ENCODE results near the gene NPBWR2. TPM values are rescaled to one million over a fixed set of nuclear protein-coding genes. Genes with fewer than 3 reads are reported as not detected.

NPBWR2 gene
- total RNA-seq, 1 donor from 2014 or later = not detected

DNA sequence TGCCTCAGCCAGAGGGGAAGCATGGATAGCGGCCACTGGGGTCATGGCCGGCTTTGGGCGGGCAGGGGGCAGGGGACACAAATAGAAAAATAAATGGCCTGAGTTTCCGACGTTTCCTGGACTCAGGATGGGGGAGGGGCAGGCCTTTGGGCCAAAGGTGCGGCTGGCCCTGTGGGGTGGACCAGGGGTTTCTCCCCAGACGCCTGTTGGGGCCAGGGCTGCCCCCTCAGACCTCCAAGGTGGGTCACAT lies 50.8 kb downstream of the NPBWR2 start:
- H3K4me3 Mint-ChIP-seq = no peak overlapping the region
- H3K27ac Mint-ChIP-seq = no peak overlapping the region

DNA sequence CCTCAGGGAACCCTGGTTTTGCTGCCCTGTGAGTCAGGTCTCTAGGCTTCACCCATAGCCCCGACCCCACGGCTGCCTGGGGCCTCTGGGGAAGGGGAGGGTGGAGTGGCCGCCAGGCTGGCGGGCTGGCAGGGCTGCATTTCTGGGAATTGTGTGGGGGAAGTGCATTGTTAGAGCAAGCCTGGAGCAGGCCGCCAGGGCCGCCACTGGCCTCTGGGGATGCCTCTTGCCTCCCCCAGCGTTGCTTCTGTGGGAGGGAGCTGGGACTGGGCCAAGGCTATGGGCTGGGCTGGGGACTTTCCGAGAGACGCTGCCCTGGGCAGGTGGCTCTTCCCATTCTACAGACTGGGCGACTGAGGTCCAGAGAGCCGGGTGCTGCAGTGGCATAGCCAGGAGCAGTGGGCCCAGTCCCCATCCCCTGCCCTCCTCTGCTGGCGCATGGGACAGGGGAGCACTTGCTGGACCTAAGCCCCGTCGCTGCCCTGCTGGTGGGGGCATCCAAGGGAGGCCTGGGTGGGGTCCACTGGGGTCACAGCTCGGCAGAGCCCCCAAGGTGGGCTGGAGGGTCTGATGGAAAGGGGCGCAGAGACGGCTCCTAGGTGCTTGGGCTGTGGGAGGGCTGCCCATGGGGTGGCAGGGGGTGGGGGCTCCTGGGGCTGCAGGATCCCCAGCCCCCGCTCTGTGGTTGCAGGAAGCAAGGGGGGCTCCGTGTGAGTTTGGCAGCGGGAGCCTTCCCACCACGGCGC lies 51.3 kb downstream of the NPBWR2 start:
- Histone ChIP-seq H3K4me1 (peaks cover 4% of the 10 kb centered on the region), H4K20me1 (ENCODE audit: low read depth) (no peaks in the 10 kb centered on the region), H2AFZ (replicated peaks) (no peak overlapping the region), H3K36me3 (no peaks in the 10 kb centered on the region), H3K9me3 (ENCODE audit: low read depth) (no peaks in the 10 kb centered on the region), H3K27ac (no peak overlapping the region), H3K27me3 (peaks cover 22% of the 10 kb centered on the region), H3K79me2 (ENCODE audit: low read depth) (no peaks in the 10 kb centered on the region), H3K9ac (no peak overlapping the region), H3K4me2 (no peak overlapping the region), H3F3A (ENCODE audit: low read depth) (peaks cover 5% of the 10 kb centered on the region), H3K4me3 (no peak overlapping the region)
- DNase-seq (ENCODE audit: low spot score) = peak; percentile 26
- Mint-ChIP-seq H3K4me3 (no peak overlapping the region), H3K27ac (no peak overlapping the region), H3K27me3 (ENCODE audit: insufficient read depth, low read depth) (peaks cover 24% of the 10 kb centered on the region), H3K4me1 (peaks cover 21% of the 10 kb centered on the region), H3K9me3 (peaks cover 2% of the 10 kb centered on the region), H3K36me3 (no peaks in the 10 kb centered on the region)
- TF ChIP-seq, protein P1, sequence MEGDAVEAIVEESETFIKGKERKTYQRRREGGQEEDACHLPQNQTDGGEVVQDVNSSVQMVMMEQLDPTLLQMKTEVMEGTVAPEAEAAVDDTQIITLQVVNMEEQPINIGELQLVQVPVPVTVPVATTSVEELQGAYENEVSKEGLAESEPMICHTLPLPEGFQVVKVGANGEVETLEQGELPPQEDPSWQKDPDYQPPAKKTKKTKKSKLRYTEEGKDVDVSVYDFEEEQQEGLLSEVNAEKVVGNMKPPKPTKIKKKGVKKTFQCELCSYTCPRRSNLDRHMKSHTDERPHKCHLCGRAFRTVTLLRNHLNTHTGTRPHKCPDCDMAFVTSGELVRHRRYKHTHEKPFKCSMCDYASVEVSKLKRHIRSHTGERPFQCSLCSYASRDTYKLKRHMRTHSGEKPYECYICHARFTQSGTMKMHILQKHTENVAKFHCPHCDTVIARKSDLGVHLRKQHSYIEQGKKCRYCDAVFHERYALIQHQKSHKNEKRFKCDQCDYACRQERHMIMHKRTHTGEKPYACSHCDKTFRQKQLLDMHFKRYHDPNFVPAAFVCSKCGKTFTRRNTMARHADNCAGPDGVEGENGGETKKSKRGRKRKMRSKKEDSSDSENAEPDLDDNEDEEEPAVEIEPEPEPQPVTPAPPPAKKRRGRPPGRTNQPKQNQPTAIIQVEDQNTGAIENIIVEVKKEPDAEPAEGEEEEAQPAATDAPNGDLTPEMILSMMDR (IDR thresholded peaks at IDR 0.05) = no peak
- no peak for TF ChIP-seq EZH2 (IDR thresholded peaks at IDR 0.05)
- TF ChIP-seq EZH2phosphoT487 (IDR thresholded peaks at IDR 0.05) = no peak

More for the DNA sequence above, 50.8 kb downstream of the NPBWR2 start:
- H3K4me1 ChIP-seq = peaks cover 4% of the 10 kb centered on the region
- no peaks in the 10 kb centered on the region for H3K9me3 ChIP-seq (ENCODE audit: low read depth)
- peaks cover 2% of the 10 kb centered on the region for H3K9me3 Mint-ChIP-seq
- no peaks in the 10 kb centered on the region for H3K36me3 ChIP-seq
- peaks cover 21% of the 10 kb centered on the region for H3K27me3 Mint-ChIP-seq (ENCODE audit: insufficient read depth, low read depth)
- no peaks in the 10 kb centered on the region for H3K79me2 ChIP-seq (ENCODE audit: low read depth)
- H3K4me1 Mint-ChIP-seq = peaks cover 21% of the 10 kb centered on the region
- H3K36me3 Mint-ChIP-seq = no peaks in the 10 kb centered on the region
- no peak for DNase-seq (ENCODE audit: low spot score)
- no peak overlapping the region for H3K9ac ChIP-seq
- H3K27ac ChIP-seq = no peak overlapping the region
- peaks cover 5% of the 10 kb centered on the region for H3F3A ChIP-seq (ENCODE audit: low read depth)
- TF ChIP-seq, protein P1 (IDR thresholded peaks at IDR 0.05) = no peak
- no peak for TF ChIP-seq EZH2phosphoT487 (IDR thresholded peaks at IDR 0.05)
- no peak for TF ChIP-seq EZH2 (IDR thresholded peaks at IDR 0.05)
- H3K27me3 ChIP-seq = peaks cover 18% of the 10 kb centered on the region
- no peak overlapping the region for H3K4me3 ChIP-seq
- no peak overlapping the region for H3K4me2 ChIP-seq
- no peaks in the 10 kb centered on the region for H4K20me1 ChIP-seq (ENCODE audit: low read depth)
- no peak overlapping the region for H2AFZ ChIP-seq (replicated peaks)

DNA sequence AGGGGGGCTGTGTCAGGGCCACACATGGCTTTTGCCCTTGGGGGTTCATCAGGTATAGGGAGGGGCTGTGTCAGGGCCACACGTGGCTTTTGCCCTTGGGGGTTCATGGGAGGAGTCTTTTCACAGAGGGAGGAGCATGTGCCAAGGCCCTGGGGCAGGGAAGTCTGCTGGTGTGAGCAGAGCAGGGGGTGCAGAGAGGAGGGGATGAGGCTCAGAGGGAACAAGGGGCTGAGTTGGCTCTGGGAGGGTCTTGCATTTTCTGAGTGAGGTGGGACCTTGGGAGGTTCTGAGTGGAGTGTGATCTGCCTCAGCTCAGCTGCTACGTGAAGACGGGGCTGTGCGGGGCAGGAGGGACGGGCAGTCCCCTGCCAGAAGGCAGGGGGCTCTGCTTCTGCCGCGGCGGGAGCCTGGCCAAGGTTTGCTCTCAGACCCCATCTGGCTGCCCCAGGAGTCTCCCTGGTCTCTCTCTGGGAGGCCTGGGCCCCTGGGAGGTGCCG lies 51.9 kb downstream of the NPBWR2 start:
- no peaks in the 10 kb centered on the region for H3K36me3 ChIP-seq
- no peak overlapping the region for H3K27ac ChIP-seq

More for the DNA sequence above, 51.9 kb downstream of the NPBWR2 start:
- Histone ChIP-seq H3K4me1 (peaks cover 4% of the 10 kb centered on the region), H3K4me3 (no peak overlapping the region), H4K20me1 (ENCODE audit: low read depth) (no peaks in the 10 kb centered on the region), H2AFZ (replicated peaks) (no peak overlapping the region), H3K4me2 (no peak overlapping the region), H3K9me3 (ENCODE audit: low read depth) (no peaks in the 10 kb centered on the region), H3K79me2 (ENCODE audit: low read depth) (no peaks in the 10 kb centered on the region), H3K27me3 (peaks cover 29% of the 10 kb centered on the region), H3K9ac (no peak overlapping the region), H3F3A (ENCODE audit: low read depth) (peaks cover 5% of the 10 kb centered on the region)
- H3K9me3 Mint-ChIP-seq = peaks cover 2% of the 10 kb centered on the region
- TF ChIP-seq EZH2 (IDR thresholded peaks at IDR 0.05) = no peak
- TF ChIP-seq EZH2phosphoT487 (IDR thresholded peaks at IDR 0.05) = no peak
- TF ChIP-seq, protein P1 (IDR thresholded peaks at IDR 0.05) = no peak
- H3K27me3 Mint-ChIP-seq (ENCODE audit: insufficient read depth, low read depth) = peaks cover 26% of the 10 kb centered on the region
- H3K4me3 Mint-ChIP-seq = peak overlapping the region; percentile 60
- peak overlapping the region; percentile 74 for H3K27ac Mint-ChIP-seq
- no peaks in the 10 kb centered on the region for H3K36me3 Mint-ChIP-seq
- DNase-seq (ENCODE audit: low spot score) = no peak
- H3K4me1 Mint-ChIP-seq = peaks cover 21% of the 10 kb centered on the region
